WTC11 (cell line): ENCODE data around the gene SLC30A2. TPM values are rescaled to one million over a fixed set of nuclear protein-coding genes. Genes with fewer than 3 reads are reported as not detected.

Source experiments
- ATAC-seq: fragments of 200-7000 bp; cut with Tn5 transposase; 2 replicates; pipeline ENCODE4 v1.10.0; 2021; ENCODE audit warnings: mild to moderate bottlenecking, moderate library complexity
- CTCF ChIA-PET: fragments of 300-600 bp; sonication (Branson Sonifier 250); formaldehyde crosslinking; loops from one replicate; lab custom pipeline; 2021; ENCODE audit warnings: antibody characterized with exemption; lab: Charles Lee
- POLR2A ChIA-PET: fragments of 350-600 bp; sonication (Branson Sonifier 250); formaldehyde crosslinking; loops from one replicate; lab custom pipeline; 2021; ENCODE audit warnings: antibody characterized with exemption; lab: Charles Lee
- DNase-seq: peaks from one replicate; pipeline ENCODE4 v3.0.0; 2021; ENCODE audit warnings: low spot score
- H3K27ac Mint-ChIP-seq: 2 replicates; pipeline ENCODE4 v1.8.0; 2021; ENCODE audit warnings: mixed read lengths
- H3K27me3 Mint-ChIP-seq: 2 replicates; pipeline ENCODE4 v1.8.0; 2021; ENCODE audit warnings: low read depth, mild to moderate bottlenecking, moderate library complexity, mixed read lengths
- H3K36me3 Mint-ChIP-seq: 2 replicates; pipeline ENCODE4 v1.8.0; 2021; ENCODE audit warnings: mixed read lengths
- H3K4me1 Mint-ChIP-seq: 2 replicates; pipeline ENCODE4 v1.8.0; 2022; ENCODE audit warnings: mixed read lengths
- H3K4me3 Mint-ChIP-seq: 2 replicates; pipeline ENCODE4 v1.8.0; 2021; ENCODE audit warnings: mild to moderate bottlenecking, moderate library complexity, mixed read lengths
- H3K9me3 Mint-ChIP-seq: 2 replicates; pipeline ENCODE4 v1.8.0; 2021; ENCODE audit warnings: mixed read lengths
- ELF4 ChIP-seq: sonication (generic); formaldehyde crosslinking; IDR thresholded peaks from 2 replicates; pipeline ENCODE4 v1.8.1; 2022; ENCODE audit warnings: low read depth, mild to moderate bottlenecking, moderate library complexity, missing genetic modification reagents
- FOXJ3 ChIP-seq: sonication (generic); formaldehyde crosslinking; IDR thresholded peaks from 2 replicates; pipeline ENCODE4 v1.9.0; 2021; ENCODE audit warnings: missing genetic modification reagents, mild to moderate bottlenecking, borderline replicate concordance
- JAZF1 ChIP-seq: fragments of 250-450 bp; sonication (Bioruptor Pico); IDR thresholded peaks from 2 replicates; pipeline ENCODE4 v1.9.0; 2021; ENCODE audit warnings: moderate library complexity, mild to moderate bottlenecking, inconsistent platforms
- MXD4 ChIP-seq: fragments of 250-450 bp; sonication (Bioruptor Pico); IDR thresholded peaks from 2 replicates; pipeline ENCODE4 v1.8.0; 2021; ENCODE audit warnings: mild to moderate bottlenecking, moderate library complexity, borderline replicate concordance
- NR2C2 ChIP-seq: sonication (generic); formaldehyde crosslinking; IDR thresholded peaks from 2 replicates; pipeline ENCODE4 v1.8.0; 2022; ENCODE audit warnings: mild to moderate bottlenecking, missing genetic modification reagents
- OVOL2 ChIP-seq: fragments of 250-450 bp; sonication (Bioruptor Pico); IDR thresholded peaks from 2 replicates; pipeline ENCODE4 v1.9.0; 2021; ENCODE audit warnings: mild to moderate bottlenecking, borderline replicate concordance
- RELA ChIP-seq: sonication (generic); formaldehyde crosslinking; IDR thresholded peaks from 2 replicates; pipeline ENCODE4 v1.8.1; 2022; ENCODE audit warnings: missing genetic modification reagents, mild to moderate bottlenecking, borderline replicate concordance
- RORB ChIP-seq: fragments of 250-450 bp; sonication (Bioruptor Pico); IDR thresholded peaks from 2 replicates; pipeline ENCODE4 v1.9.0; 2021; ENCODE audit warnings: mild to moderate bottlenecking
- TEAD1 ChIP-seq: sonication (generic); formaldehyde crosslinking; IDR thresholded peaks from 2 replicates; pipeline ENCODE4 v1.8.0; 2022; ENCODE audit warnings: mild to moderate bottlenecking, missing genetic modification reagents
- ZNF232 ChIP-seq: sonication (generic); formaldehyde crosslinking; IDR thresholded peaks from 2 replicates; pipeline ENCODE4 v1.8.0; 2022; ENCODE audit warnings: mild to moderate bottlenecking, missing genetic modification reagents
- ZNF396 ChIP-seq: fragments of 250-450 bp; sonication (Bioruptor Pico); IDR thresholded peaks from 2 replicates; pipeline ENCODE4 v1.8.0; 2021; ENCODE audit warnings: mild to moderate bottlenecking, moderate library complexity, borderline replicate concordance
- ZNF671 ChIP-seq: fragments of 250-450 bp; sonication (Bioruptor Pico); IDR thresholded peaks from 2 replicates; pipeline ENCODE4 v1.8.0; 2021; ENCODE audit warnings: mild to moderate bottlenecking
- total RNA-seq: library from RNA; stranded (reverse); gene quantifications from 3 replicates; pipeline ENCODE4 v1.2.3, GENCODE V29; 2021
- TF ChIP-seq, protein P1 (sequence below): sonication (generic); formaldehyde crosslinking; IDR thresholded peaks from 2 replicates; pipeline ENCODE4 v1.8.0; 2023; ENCODE audit warnings: missing genetic modification reagents, mild to moderate bottlenecking, borderline replicate concordance
- TF ChIP-seq, protein P2 (sequence below): sonication (generic); formaldehyde crosslinking; IDR thresholded peaks from 2 replicates; pipeline ENCODE4 v1.8.1; 2022; ENCODE audit warnings: mild to moderate bottlenecking, moderate library complexity, missing genetic modification reagents
- TF ChIP-seq, protein P3 (sequence below): sonication (generic); formaldehyde crosslinking; IDR thresholded peaks from 2 replicates; pipeline ENCODE4 v1.8.0; 2023; ENCODE audit warnings: missing genetic modification reagents
- TF ChIP-seq, protein P4 (sequence below): fragments of 200-600 bp; IDR thresholded peaks from 2 replicates; pipeline ENCODE4 v1.8.0; 2022; ENCODE audit warnings: antibody characterized with exemption
- TF ChIP-seq, protein P5 (sequence below): sonication (generic); formaldehyde crosslinking; conservative IDR thresholded peaks from 2 replicates; pipeline ENCODE4 v1.8.1; 2023; ENCODE audit warnings: mild to moderate bottlenecking, low read depth, missing genetic modification reagents, moderate library complexity

The SLC30A2 gene
- total RNA-seq, 1 experiment from 2014 or later = 0.15 TPM

- DNase-seq (no peak), ATAC-seq (no peak)
- Mint-ChIP-seq H3K4me3 (no peak overlapping the region), H3K27ac (no peak overlapping the region), H3K9me3 (peaks cover 7% of the 10 kb centered on the region), H3K27me3 (peaks cover 5% of the 10 kb centered on the region), H3K4me1 (peaks cover 36% of the 10 kb centered on the region), H3K36me3 (no peaks in the 10 kb centered on the region)
- ChIA-PET POLR2A (no interaction called here), CTCF (interaction anchor here (1.0 kb wide), 1 partner anchor 55 kb away, joined by 4 read pairs; no protein-coding TSS in a partner anchor)
- no peak for TF ChIP-seq OVOL2 (CRISPR knock-in tag)
- no peak for TF ChIP-seq JAZF1
- TF ChIP-seq TEAD1 (CRISPR knock-in tag) = no peak
- no peak for TF ChIP-seq RELA (CRISPR knock-in tag)
- TF ChIP-seq NR2C2 (CRISPR knock-in tag) = no peak
- no peak for TF ChIP-seq ELF4
- TF ChIP-seq, protein P1, sequence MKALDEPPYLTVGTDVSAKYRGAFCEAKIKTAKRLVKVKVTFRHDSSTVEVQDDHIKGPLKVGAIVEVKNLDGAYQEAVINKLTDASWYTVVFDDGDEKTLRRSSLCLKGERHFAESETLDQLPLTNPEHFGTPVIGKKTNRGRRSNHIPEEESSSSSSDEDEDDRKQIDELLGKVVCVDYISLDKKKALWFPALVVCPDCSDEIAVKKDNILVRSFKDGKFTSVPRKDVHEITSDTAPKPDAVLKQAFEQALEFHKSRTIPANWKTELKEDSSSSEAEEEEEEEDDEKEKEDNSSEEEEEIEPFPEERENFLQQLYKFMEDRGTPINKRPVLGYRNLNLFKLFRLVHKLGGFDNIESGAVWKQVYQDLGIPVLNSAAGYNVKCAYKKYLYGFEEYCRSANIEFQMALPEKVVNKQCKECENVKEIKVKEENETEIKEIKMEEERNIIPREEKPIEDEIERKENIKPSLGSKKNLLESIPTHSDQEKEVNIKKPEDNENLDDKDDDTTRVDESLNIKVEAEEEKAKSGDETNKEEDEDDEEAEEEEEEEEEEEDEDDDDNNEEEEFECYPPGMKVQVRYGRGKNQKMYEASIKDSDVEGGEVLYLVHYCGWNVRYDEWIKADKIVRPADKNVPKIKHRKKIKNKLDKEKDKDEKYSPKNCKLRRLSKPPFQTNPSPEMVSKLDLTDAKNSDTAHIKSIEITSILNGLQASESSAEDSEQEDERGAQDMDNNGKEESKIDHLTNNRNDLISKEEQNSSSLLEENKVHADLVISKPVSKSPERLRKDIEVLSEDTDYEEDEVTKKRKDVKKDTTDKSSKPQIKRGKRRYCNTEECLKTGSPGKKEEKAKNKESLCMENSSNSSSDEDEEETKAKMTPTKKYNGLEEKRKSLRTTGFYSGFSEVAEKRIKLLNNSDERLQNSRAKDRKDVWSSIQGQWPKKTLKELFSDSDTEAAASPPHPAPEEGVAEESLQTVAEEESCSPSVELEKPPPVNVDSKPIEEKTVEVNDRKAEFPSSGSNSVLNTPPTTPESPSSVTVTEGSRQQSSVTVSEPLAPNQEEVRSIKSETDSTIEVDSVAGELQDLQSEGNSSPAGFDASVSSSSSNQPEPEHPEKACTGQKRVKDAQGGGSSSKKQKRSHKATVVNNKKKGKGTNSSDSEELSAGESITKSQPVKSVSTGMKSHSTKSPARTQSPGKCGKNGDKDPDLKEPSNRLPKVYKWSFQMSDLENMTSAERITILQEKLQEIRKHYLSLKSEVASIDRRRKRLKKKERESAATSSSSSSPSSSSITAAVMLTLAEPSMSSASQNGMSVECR (CRISPR knock-in tag) = no peak
Observed at GRCh38 chr1:26090893-26091292, 45.0 kb upstream of the SLC30A2 start.

- H3K9me3 Mint-ChIP-seq = peaks cover 7% of the 10 kb centered on the region
- POLR2A ChIA-PET = no interaction called here
- no peak for ATAC-seq
- TF ChIP-seq, protein P2, sequence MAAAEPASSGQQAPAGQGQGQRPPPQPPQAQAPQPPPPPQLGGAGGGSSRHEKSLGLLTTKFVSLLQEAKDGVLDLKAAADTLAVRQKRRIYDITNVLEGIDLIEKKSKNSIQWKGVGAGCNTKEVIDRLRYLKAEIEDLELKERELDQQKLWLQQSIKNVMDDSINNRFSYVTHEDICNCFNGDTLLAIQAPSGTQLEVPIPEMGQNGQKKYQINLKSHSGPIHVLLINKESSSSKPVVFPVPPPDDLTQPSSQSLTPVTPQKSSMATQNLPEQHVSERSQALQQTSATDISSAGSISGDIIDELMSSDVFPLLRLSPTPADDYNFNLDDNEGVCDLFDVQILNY (CRISPR knock-in tag) = no peak
- TF ChIP-seq, protein P3, sequence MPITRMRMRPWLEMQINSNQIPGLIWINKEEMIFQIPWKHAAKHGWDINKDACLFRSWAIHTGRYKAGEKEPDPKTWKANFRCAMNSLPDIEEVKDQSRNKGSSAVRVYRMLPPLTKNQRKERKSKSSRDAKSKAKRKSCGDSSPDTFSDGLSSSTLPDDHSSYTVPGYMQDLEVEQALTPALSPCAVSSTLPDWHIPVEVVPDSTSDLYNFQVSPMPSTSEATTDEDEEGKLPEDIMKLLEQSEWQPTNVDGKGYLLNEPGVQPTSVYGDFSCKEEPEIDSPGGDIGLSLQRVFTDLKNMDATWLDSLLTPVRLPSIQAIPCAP (CRISPR knock-in tag) = no peak
- TF ChIP-seq ZNF396 = no peak
- TF ChIP-seq, protein P4, sequence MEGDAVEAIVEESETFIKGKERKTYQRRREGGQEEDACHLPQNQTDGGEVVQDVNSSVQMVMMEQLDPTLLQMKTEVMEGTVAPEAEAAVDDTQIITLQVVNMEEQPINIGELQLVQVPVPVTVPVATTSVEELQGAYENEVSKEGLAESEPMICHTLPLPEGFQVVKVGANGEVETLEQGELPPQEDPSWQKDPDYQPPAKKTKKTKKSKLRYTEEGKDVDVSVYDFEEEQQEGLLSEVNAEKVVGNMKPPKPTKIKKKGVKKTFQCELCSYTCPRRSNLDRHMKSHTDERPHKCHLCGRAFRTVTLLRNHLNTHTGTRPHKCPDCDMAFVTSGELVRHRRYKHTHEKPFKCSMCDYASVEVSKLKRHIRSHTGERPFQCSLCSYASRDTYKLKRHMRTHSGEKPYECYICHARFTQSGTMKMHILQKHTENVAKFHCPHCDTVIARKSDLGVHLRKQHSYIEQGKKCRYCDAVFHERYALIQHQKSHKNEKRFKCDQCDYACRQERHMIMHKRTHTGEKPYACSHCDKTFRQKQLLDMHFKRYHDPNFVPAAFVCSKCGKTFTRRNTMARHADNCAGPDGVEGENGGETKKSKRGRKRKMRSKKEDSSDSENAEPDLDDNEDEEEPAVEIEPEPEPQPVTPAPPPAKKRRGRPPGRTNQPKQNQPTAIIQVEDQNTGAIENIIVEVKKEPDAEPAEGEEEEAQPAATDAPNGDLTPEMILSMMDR = no peak
- TF ChIP-seq FOXJ3 = no peak
- TF ChIP-seq RORB = no peak
- TF ChIP-seq, protein P5, sequence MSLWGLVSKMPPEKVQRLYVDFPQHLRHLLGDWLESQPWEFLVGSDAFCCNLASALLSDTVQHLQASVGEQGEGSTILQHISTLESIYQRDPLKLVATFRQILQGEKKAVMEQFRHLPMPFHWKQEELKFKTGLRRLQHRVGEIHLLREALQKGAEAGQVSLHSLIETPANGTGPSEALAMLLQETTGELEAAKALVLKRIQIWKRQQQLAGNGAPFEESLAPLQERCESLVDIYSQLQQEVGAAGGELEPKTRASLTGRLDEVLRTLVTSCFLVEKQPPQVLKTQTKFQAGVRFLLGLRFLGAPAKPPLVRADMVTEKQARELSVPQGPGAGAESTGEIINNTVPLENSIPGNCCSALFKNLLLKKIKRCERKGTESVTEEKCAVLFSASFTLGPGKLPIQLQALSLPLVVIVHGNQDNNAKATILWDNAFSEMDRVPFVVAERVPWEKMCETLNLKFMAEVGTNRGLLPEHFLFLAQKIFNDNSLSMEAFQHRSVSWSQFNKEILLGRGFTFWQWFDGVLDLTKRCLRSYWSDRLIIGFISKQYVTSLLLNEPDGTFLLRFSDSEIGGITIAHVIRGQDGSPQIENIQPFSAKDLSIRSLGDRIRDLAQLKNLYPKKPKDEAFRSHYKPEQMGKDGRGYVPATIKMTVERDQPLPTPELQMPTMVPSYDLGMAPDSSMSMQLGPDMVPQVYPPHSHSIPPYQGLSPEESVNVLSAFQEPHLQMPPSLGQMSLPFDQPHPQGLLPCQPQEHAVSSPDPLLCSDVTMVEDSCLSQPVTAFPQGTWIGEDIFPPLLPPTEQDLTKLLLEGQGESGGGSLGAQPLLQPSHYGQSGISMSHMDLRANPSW (CRISPR knock-in tag) = no peak
- no peak for TF ChIP-seq ZNF671
- no peak for TF ChIP-seq MXD4 (CRISPR knock-in tag)
- no peak for TF ChIP-seq ZNF232 (CRISPR knock-in tag)
- TF ChIP-seq, all 79 proteins: peak for 0
- H3K27me3 Mint-ChIP-seq = peaks cover 5% of the 10 kb centered on the region
- no peak for DNase-seq
- peaks cover 22% of the 10 kb centered on the region for H3K4me1 Mint-ChIP-seq
- H3K27ac Mint-ChIP-seq = no peak overlapping the region
- CTCF ChIA-PET = no interaction called here
- H3K36me3 Mint-ChIP-seq = no peaks in the 10 kb centered on the region
- no peak overlapping the region for H3K4me3 Mint-ChIP-seq
Observed at GRCh38 chr1:26089125-26089524, 43.2 kb upstream of the SLC30A2 start.
